HEK293T (cell line): ENCODE measurements around the gene CD47.

ENCODE experiments used
- BHLHE40 ChIP-seq: fragments of 450-650 bp; IDR thresholded peaks from 2 replicates; pipeline ENCODE4 v1.6.1; 2016; ENCODE audit warnings: mild to moderate bottlenecking, moderate library complexity, borderline replicate concordance
- ELF4 ChIP-seq: fragments of 450-650 bp; IDR thresholded peaks from 2 replicates; pipeline ENCODE4 v1.6.1; 2017; ENCODE audit warnings: antibody characterized with exemption
- FOXA1 ChIP-seq: fragments of 450-650 bp; IDR thresholded peaks from 2 replicates; pipeline ENCODE4 v1.6.1; 2016; ENCODE audit warnings: mild to moderate bottlenecking
- FOXK2 ChIP-seq: fragments of 450-650 bp; IDR thresholded peaks from 2 replicates; pipeline ENCODE4 v1.6.1; 2016; ENCODE audit warnings: mild to moderate bottlenecking
- FOXM1 ChIP-seq: fragments of 450-650 bp; IDR thresholded peaks from 2 replicates; pipeline ENCODE4 v1.6.1; 2017; ENCODE audit warnings: mild to moderate bottlenecking, borderline replicate concordance
- SP1 ChIP-seq: fragments of 450-650 bp; IDR thresholded peaks from 2 replicates; pipeline ENCODE4 v1.6.1; 2017
- TARDBP ChIP-seq: fragments of 450-650 bp; IDR thresholded peaks from 2 replicates; pipeline ENCODE4 v1.6.1; 2016
- ZNF384 ChIP-seq: fragments of 450-650 bp; IDR thresholded peaks from 2 replicates; pipeline ENCODE4 v1.6.1; 2016

DNA sequence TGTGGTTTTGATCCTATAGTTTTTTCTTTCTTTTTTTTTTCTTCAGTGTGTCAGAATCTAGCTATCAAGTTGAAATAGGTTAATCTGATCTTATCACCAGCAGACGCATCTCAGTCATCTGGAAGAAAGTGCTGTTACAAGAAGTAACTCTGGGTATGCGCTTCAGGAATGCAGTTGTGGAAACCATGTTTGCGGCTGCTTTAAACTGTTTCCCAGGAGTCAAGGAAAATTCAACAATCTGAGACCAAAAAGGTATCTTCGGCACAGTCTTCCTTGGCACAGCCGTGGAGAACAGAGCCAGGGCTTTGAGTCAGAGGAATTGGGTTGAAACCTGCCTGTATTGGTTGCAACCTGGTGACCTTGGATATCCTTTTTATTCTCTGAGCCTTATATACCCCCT is 59.9 kb downstream of the CD47 start:
- TF ChIP-seq FOXK2 (no peak), SP1 (no peak), BHLHE40 (no peak), FOXA1 (no peak), ELF4 (no peak), TARDBP (no peak), FOXM1 (no peak), ZNF384 (no peak)
